ENCODE measurements around the gene NFIA. TPM values are rescaled to one million over a fixed set of nuclear protein-coding genes. Genes with fewer than 3 reads are reported as not detected.

NFIA gene
- total and polyA plus RNA-seq, 12 donors: 11.2 to 117 (median 92.5) TPM

- Histone ChIP-seq H3K27me3 (no peaks in the 10 kb centered on the region), H3K9me3 (no peaks in the 10 kb centered on the region), H3K27ac (peak overlapping the region in 2 of 10 donors; percentile 25 to 67), H3K36me3 (no peaks in the 10 kb centered on the region), H3K4me3 (no peak overlapping the region), H3K4me1 (peaks cover 14 to 83% (median 63%) of the 10 kb centered on the region in 9 donors)
- ATAC-seq (no peak), DNase-seq (no peak)
- no peak for TF ChIP-seq CTCF (IDR thresholded peaks at IDR 0.05)
- intact Hi-C loops (cut with DNase I): no loop called here
Measured at GRCh38 chr1:61169045-61169444, 86.7 kb downstream of the NFIA start.

GRCh38 chr1:61169634-61170033 is 87.3 kb downstream of the NFIA start:
- intact Hi-C loops (cut with DNase I): loop anchor here in 2 of 10 donors (10.0 kb wide), 2 partner anchors 45 to 115 kb away; no protein-coding TSS in a partner anchor
- no peaks in the 10 kb centered on the region for H3K27me3 ChIP-seq
- no peak overlapping the region for H3K4me3 ChIP-seq
- no peak for TF ChIP-seq CTCF (IDR thresholded peaks at IDR 0.05)
- ATAC-seq (no peak), DNase-seq (no peak)
- WGBS, 2 donors: 96 to 99% methylated on average over 3 of the region's 3 CpGs
- no peaks in the 10 kb centered on the region for H3K9me3 ChIP-seq
- peaks cover 18 to 89% (median 68%) of the 10 kb centered on the region in 9 donors for H3K4me1 ChIP-seq
- H3K27ac ChIP-seq: peak overlapping the region in 3 of 10 donors; percentile 43 to 67 (median 66)
- H3K36me3 ChIP-seq: no peaks in the 10 kb centered on the region

GRCh38 chr1:61170328-61171238 is 88.2 kb downstream of the NFIA start:
- TF ChIP-seq CTCF (IDR thresholded peaks at IDR 0.05): no peak

GRCh38 chr1:61171346-61171745 is 89.0 kb downstream of the NFIA start:
- peaks cover 18 to 94% (median 69%) of the 10 kb centered on the region in 9 donors for H3K4me1 ChIP-seq
- H3K36me3 ChIP-seq: no peaks in the 10 kb centered on the region
- ATAC-seq (no peak), DNase-seq (no peak)
- H3K4me3 ChIP-seq: no peak overlapping the region
- no peak for TF ChIP-seq CTCF (IDR thresholded peaks at IDR 0.05)
- intact Hi-C loops (cut with DNase I): loop anchor here in 2 of 10 donors (10.0 kb wide), 2 partner anchors 47 to 117 kb away; no protein-coding TSS in a partner anchor
- H3K9me3 ChIP-seq: no peaks in the 10 kb centered on the region
- no peaks in the 10 kb centered on the region for H3K27me3 ChIP-seq
- H3K27ac ChIP-seq: peak overlapping the region in 6 of 10 donors; percentile 5 to 67 (median 32)
- WGBS, 2 donors: 53 to 55% methylated on average over 2 of the region's 2 CpGs

More at GRCh38 chr1:61170328-61171238, 88.2 kb downstream of the NFIA start:
- H3K27me3 ChIP-seq: no peaks in the 10 kb centered on the region
- ATAC-seq: peak in 6 of 8 donors; percentile 43 to 77 (median 56)
- WGBS, 2 donors: 22 to 27% methylated on average over 6 of the region's 6 CpGs
- intact Hi-C loops (cut with DNase I): loop anchor here in 2 of 10 donors (10.0 kb wide), 2 partner anchors 46 to 116 kb away; no protein-coding TSS in a partner anchor
- peaks cover 18 to 88% (median 69%) of the 10 kb centered on the region in 9 donors for H3K4me1 ChIP-seq
- DNase-seq: no peak
- H3K4me3 ChIP-seq: no peak overlapping the region
- H3K27ac ChIP-seq: peak overlapping the region in 8 of 10 donors; percentile 3 to 67 (median 32)
- no peaks in the 10 kb centered on the region for H3K9me3 ChIP-seq
- no peaks in the 10 kb centered on the region for H3K36me3 ChIP-seq
